Liver (tissue), 9 donors: ENCODE measurements around the gene GALNT14. TPM values are rescaled to one million over a fixed set of nuclear protein-coding genes. Genes with fewer than 3 reads are reported as not detected.

ENCODE experiments used
- DNase-seq: peaks from one replicate; pipeline ENCODE4 v3.0.0-alpha.2; 2017; ENCODE audit warnings: low spot score
- H3K27ac ChIP-seq, 2 donors: one replicate each; pipeline ENCODE4 v1.7.0; 2013; ENCODE audit warnings: inconsistent platforms in 2 of 2, low read length in 2 of 2, control low read depth in 1 of 2, low read depth in 1 of 2, mild to moderate bottlenecking in 1 of 2
- H3K27me3 ChIP-seq, 4 donors: one replicate each; pipeline versions ENCODE4 v1.6.1 to v1.7.0; 2013; ENCODE audit warnings: low read length in 3 of 4, inconsistent platforms in 1 of 4, mild to moderate bottlenecking in 1 of 4, moderate library complexity in 1 of 4; ENCODE audit not compliant: control insufficient read depth in 4 of 4, insufficient read depth in 4 of 4
- H3K36me3 ChIP-seq, 4 donors: one replicate each; pipeline versions ENCODE4 v1.6.1 to v1.7.0; 2013; ENCODE audit warnings: low read length in 3 of 4, mild to moderate bottlenecking in 3 of 4, low read depth in 1 of 4, moderate library complexity in 1 of 4; ENCODE audit not compliant: control insufficient read depth in 4 of 4, insufficient read depth in 3 of 4
- H3K4me1 ChIP-seq, 4 donors: one replicate each; pipeline versions ENCODE4 v1.6.1 to v1.7.0; 2013; ENCODE audit warnings: low read length in 3 of 4, mild to moderate bottlenecking in 3 of 4, moderate library complexity in 1 of 4; ENCODE audit not compliant: control insufficient read depth in 4 of 4, insufficient read depth in 4 of 4
- H3K4me3 ChIP-seq, 3 donors: one replicate each; pipeline versions ENCODE4 v1.6.1 to v1.7.0; 2013; ENCODE audit warnings: low read length in 3 of 3, control low read depth in 1 of 3, low read depth in 1 of 3, mild to moderate bottlenecking in 1 of 3
- H3K9ac ChIP-seq, 2 donors: one replicate each; pipeline ENCODE4 v1.7.0; 2013; ENCODE audit warnings: low read length in 2 of 2, mild to moderate bottlenecking in 2 of 2, moderate library complexity in 2 of 2, control low read depth in 1 of 2, low read depth in 1 of 2
- H3K9me3 ChIP-seq, 4 donors: one replicate each; pipeline versions ENCODE4 v1.6.1 to v1.7.0; 2013; ENCODE audit warnings: low read length in 3 of 4; ENCODE audit not compliant: control insufficient read depth in 4 of 4
- ATF3 ChIP-seq: IDR thresholded peaks from 2 replicates; pipeline ENCODE4 v1.6.1; 2016; ENCODE audit warnings: antibody characterized with exemption
- CTCF ChIP-seq: fragments of 150-350 bp; IDR thresholded peaks from 2 replicates; pipeline ENCODE4 v1.5.1; 2017; ENCODE audit warnings: improper control_type of control experiment, low read depth, low read length; ENCODE audit not compliant: missing input control
- FOXA1 ChIP-seq: IDR thresholded peaks from 2 replicates; pipeline ENCODE4 v1.6.1; 2016; ENCODE audit warnings: antibody characterized with exemption
- FOXA2 ChIP-seq: IDR thresholded peaks from 2 replicates; pipeline ENCODE4 v1.6.1; 2016; ENCODE audit warnings: antibody characterized with exemption
- GABPA ChIP-seq, 2 donors: IDR thresholded peaks in 1 of 2; conservative IDR thresholded peaks in 1 of 2; 2 replicates each; pipeline ENCODE4 v1.6.1; 2016; ENCODE audit warnings: antibody characterized with exemption in 2 of 2, mild to moderate bottlenecking in 1 of 2, moderate library complexity in 1 of 2
- HNF4A ChIP-seq, 2 donors: conservative IDR thresholded peaks; 2 replicates each; pipeline ENCODE4 v1.6.1; 2016; ENCODE audit warnings: antibody characterized with exemption in 2 of 2, mild to moderate bottlenecking in 2 of 2
- HNF4G ChIP-seq: IDR thresholded peaks from 2 replicates; pipeline ENCODE4 v1.6.1; 2016; ENCODE audit warnings: antibody characterized with exemption
- MAX ChIP-seq: IDR thresholded peaks from 2 replicates; pipeline ENCODE4 v1.6.1; 2016; ENCODE audit warnings: antibody characterized with exemption
- RAD21 ChIP-seq, 2 donors: IDR thresholded peaks; 2 replicates each; pipeline ENCODE4 v1.6.1; 2016; ENCODE audit warnings: antibody characterized with exemption in 2 of 2, mild to moderate bottlenecking in 2 of 2
- REST ChIP-seq: IDR thresholded peaks from 2 replicates; pipeline ENCODE4 v1.6.1; 2016; ENCODE audit warnings: antibody characterized with exemption, mild to moderate bottlenecking
- RXRA ChIP-seq, 2 donors: IDR thresholded peaks; 2 replicates each; pipeline ENCODE4 v1.6.1; 2017 to 2018; ENCODE audit warnings: antibody characterized with exemption in 2 of 2, mild to moderate bottlenecking in 1 of 2
- TAF1 ChIP-seq: conservative IDR thresholded peaks from 2 replicates; pipeline ENCODE4 v1.6.1; 2016; ENCODE audit warnings: antibody characterized with exemption, mild to moderate bottlenecking
- YY1 ChIP-seq: IDR thresholded peaks from 2 replicates; pipeline ENCODE4 v1.6.1; 2016; ENCODE audit warnings: antibody characterized with exemption, mild to moderate bottlenecking
- ZBTB33 ChIP-seq: IDR thresholded peaks from 2 replicates; pipeline ENCODE4 v1.6.1; 2016; ENCODE audit warnings: antibody characterized with exemption
- WGBS: extraction: QIAGEN DNeasy Blood & Tissue Kit; methylation state at CpG from one replicate; pipeline ENCODE4 v1.1.7; 2013; 5-methylcytosine and 5-hydroxymethylcytosine counted together
- polyA plus RNA-seq, 2 donors: library from polyadenylated mRNA; stranded (reverse) in 1 of 2; unstranded in 1 of 2; fragments of 200-250 nt in 1 of 2; fragments of >200 nt in 1 of 2; fragmentation: Nextera tagmentation in 1 of 2; extraction: Ambion mirVana in 1 of 2; gene quantifications; one replicate each; pipeline versions ENCODE4 v1.2.1 to v1.2.3, GENCODE V29; 2013 to 2015
- total RNA-seq, 2 donors: library from RNA; depleted of rRNA; stranded (reverse); fragments of >200 nt; gene quantifications; one replicate each; pipeline ENCODE4 v1.2.3, GENCODE V29; 2014
- donor health status: healthy.
- donor health status: healthy.
- donor health status: healthy.
- donor health status: healthy.
- donor health status: healthy.

GALNT14 gene
- total and polyA plus RNA-seq, 4 donors: 0.86 to 2.0 (median 1.5) TPM

- H3K36me3 ChIP-seq: no peaks in the 10 kb centered on the region
- peaks cover 0 to 9% (median 6%) of the 10 kb centered on the region in 4 donors for H3K9me3 ChIP-seq
- peaks cover 0 to 4% (median 0%) of the 10 kb centered on the region in 4 donors for H3K27me3 ChIP-seq
- no peak for DNase-seq
- no peak for TF ChIP-seq FOXA2
- no peak overlapping the region for H3K27ac ChIP-seq
- no peaks in the 10 kb centered on the region for H3K4me1 ChIP-seq
- no peak overlapping the region for H3K4me3 ChIP-seq
- no peak overlapping the region for H3K9ac ChIP-seq
Observed at GRCh38 chr2:31037058-31037457, 101.2 kb downstream of the GALNT14 start.

- Histone ChIP-seq H3K4me3 (no peak overlapping the region), H3K9ac (no peak overlapping the region), H3K9me3 (peaks cover 0 to 9% (median 6%) of the 10 kb centered on the region in 4 donors), H3K36me3 (no peaks in the 10 kb centered on the region), H3K4me1 (no peaks in the 10 kb centered on the region), H3K27ac (no peak overlapping the region), H3K27me3 (peaks cover 0 to 2% (median 0%) of the 10 kb centered on the region in 4 donors)
- WGBS: 27% methylated on average over 1 of the region's 1 CpG
- TF ChIP-seq CTCF (no peak), TAF1 (no peak), RAD21 (IDR thresholded peaks at IDR 0.05) (no peak), REST (no peak), HNF4A (conservative IDR thresholded peaks at IDR 0.05) (no peak), ATF3 (no peak), HNF4G (no peak), YY1 (no peak), FOXA1 (no peak), GABPA (IDR thresholded peaks at IDR 0.05 in 1 of 2, conservative IDR thresholded peaks at IDR 0.05 in 1 of 2) (no peak), RXRA (IDR thresholded peaks at IDR 0.05) (no peak), ZBTB33 (no peak), MAX (no peak), FOXA2 (no peak)
- DNase-seq: no peak
Observed at GRCh38 chr2:31033032-31033431, 105.2 kb downstream of the GALNT14 start.
